HepG2 (cell line): ENCODE data around the gene DHRS4L2. TPM values are rescaled to one million over a fixed set of nuclear protein-coding genes. Genes with fewer than 3 reads are reported as not detected.
A peak's percentile ranks its signal among the peaks of the same experiment; 100 is the strongest.

Experiments
- AGO1 ChIP-seq: fragments of 200-400 bp; formaldehyde crosslinking; IDR thresholded peaks from 2 replicates; pipeline ENCODE4 v1.6.1; 2017; ENCODE audit warnings: mild to moderate bottlenecking, low read depth, low read length, moderate library complexity; ENCODE audit not compliant: poor library complexity, severe bottlenecking
- CENPX ChIP-seq: sonication (generic); formaldehyde crosslinking; IDR thresholded peaks from 2 replicates; pipeline ENCODE4 v1.9.0; 2021; ENCODE audit warnings: mild to moderate bottlenecking, missing genetic modification reagents, moderate library complexity
- NFYB ChIP-seq: sonication (generic); formaldehyde crosslinking; IDR thresholded peaks from 2 replicates; pipeline ENCODE4 v1.4.0; 2020; ENCODE audit warnings: missing genetic modification reagents
- PPARG ChIP-seq: conservative IDR thresholded peaks from 2 replicates; pipeline ENCODE4 v1.6.1; 2016; ENCODE audit warnings: missing biosample characterization, missing genetic modification reagents
- RFX1 ChIP-seq: fragments of 450-650 bp; IDR thresholded peaks from 2 replicates; pipeline ENCODE4 v1.6.1; 2017
- SMAD3 ChIP-seq: sonication (generic); formaldehyde crosslinking; IDR thresholded peaks from 2 replicates; pipeline ENCODE4 v1.4.0; 2020; ENCODE audit warnings: missing genetic modification reagents
- SUZ12 ChIP-seq: fragments of 150-350 bp; IDR thresholded peaks from 2 replicates; pipeline ENCODE4 v1.6.1; 2014; ENCODE audit warnings: low read depth, low read length
- ZBTB42 ChIP-seq: sonication (generic); formaldehyde crosslinking; IDR thresholded peaks from 2 replicates; pipeline ENCODE4 v1.5.0; 2020; ENCODE audit warnings: mild to moderate bottlenecking, missing genetic modification reagents
- ZBTB7A ChIP-seq: sonication (generic); formaldehyde crosslinking; IDR thresholded peaks from 2 replicates; pipeline ENCODE4 v1.8.0; 2022; ENCODE audit warnings: mild to moderate bottlenecking, missing genetic modification reagents
- ZNF143 ChIP-seq: sonication (generic); formaldehyde crosslinking; IDR thresholded peaks from 2 replicates; pipeline ENCODE4 v1.4.0; 2020; ENCODE audit warnings: missing genetic modification reagents
- ZNF282 ChIP-seq: fragments of 450-650 bp; IDR thresholded peaks from 2 replicates; pipeline ENCODE4 v1.6.1; 2018; ENCODE audit not compliant: partially characterized antibody
- ZNF354B ChIP-seq: sonication (generic); formaldehyde crosslinking; IDR thresholded peaks from 2 replicates; pipeline ENCODE4 v1.8.0; 2022; ENCODE audit warnings: mild to moderate bottlenecking, missing genetic modification reagents
- ZNF615 ChIP-seq: sonication (generic); formaldehyde crosslinking; IDR thresholded peaks from 2 replicates; pipeline ENCODE4 v1.5.0; 2020; ENCODE audit warnings: mild to moderate bottlenecking, missing genetic modification reagents, borderline replicate concordance
- ZNF724P ChIP-seq: sonication (generic); formaldehyde crosslinking; IDR thresholded peaks from 2 replicates; pipeline ENCODE4 v1.8.0; 2022; ENCODE audit warnings: missing genetic modification reagents, borderline replicate concordance
- polyA plus RNA-seq, 8 experiments: library from polyadenylated mRNA; depleted of rRNA in 3 of 8; stranded (reverse) in 7 of 8; unstranded in 1 of 8; fragments of >200 nt; fragmentation: Illumina TruSeq in 4 of 8; extraction: Trizol in 4 of 8; gene quantifications; 2 replicates each; pipeline versions ENCODE4 v1.2.1 to v1.2.3, GENCODE V29; 2011 to 2016; ENCODE audit warnings: low read depth in 4 of 8, missing spikeins in 1 of 8, mixed read lengths in 1 of 8; ENCODE audit not compliant: insufficient read depth in 1 of 8
- total RNA-seq, 5 experiments: library from RNA; depleted of rRNA; stranded (reverse); fragments of >200 nt; fragmentation: Illumina TruSeq; extraction: Trizol; gene quantifications; 2 replicates each; pipeline ENCODE4 v1.2.3, GENCODE V29; 2016; ENCODE audit warnings: low read depth in 1 of 5
- TF ChIP-seq, protein P1 (sequence below): sonication (generic); formaldehyde crosslinking; IDR thresholded peaks from 2 replicates; pipeline ENCODE4 v1.4.0; 2020; ENCODE audit warnings: missing genetic modification reagents, borderline replicate concordance
- TF ChIP-seq, protein P2 (sequence below): sonication (generic); formaldehyde crosslinking; IDR thresholded peaks from 2 replicates; pipeline ENCODE4 v1.4.0; 2020; ENCODE audit warnings: mild to moderate bottlenecking, missing genetic modification reagents
- TF ChIP-seq, protein P3 (sequence below): IDR thresholded peaks from 2 replicates; pipeline ENCODE4 v1.6.1; 2016; ENCODE audit warnings: low read depth
- TF ChIP-seq, protein P4 (sequence below): sonication (generic); formaldehyde crosslinking; conservative IDR thresholded peaks from 2 replicates; pipeline ENCODE4 v1.4.0; 2020; ENCODE audit warnings: missing genetic modification reagents
- TF ChIP-seq, protein P5 (sequence below): sonication (generic); formaldehyde crosslinking; conservative IDR thresholded peaks from 2 replicates; pipeline ENCODE4 v1.4.0; 2020; ENCODE audit warnings: mild to moderate bottlenecking, missing genetic modification reagents, moderate library complexity

Gene DHRS4L2
- total and polyA plus RNA-seq, 2 of the 13 experiments (the other 11 are each of a cell fraction or from before 2014, with no cell fraction given), result 24.7 to 38.2 TPM

DNA sequence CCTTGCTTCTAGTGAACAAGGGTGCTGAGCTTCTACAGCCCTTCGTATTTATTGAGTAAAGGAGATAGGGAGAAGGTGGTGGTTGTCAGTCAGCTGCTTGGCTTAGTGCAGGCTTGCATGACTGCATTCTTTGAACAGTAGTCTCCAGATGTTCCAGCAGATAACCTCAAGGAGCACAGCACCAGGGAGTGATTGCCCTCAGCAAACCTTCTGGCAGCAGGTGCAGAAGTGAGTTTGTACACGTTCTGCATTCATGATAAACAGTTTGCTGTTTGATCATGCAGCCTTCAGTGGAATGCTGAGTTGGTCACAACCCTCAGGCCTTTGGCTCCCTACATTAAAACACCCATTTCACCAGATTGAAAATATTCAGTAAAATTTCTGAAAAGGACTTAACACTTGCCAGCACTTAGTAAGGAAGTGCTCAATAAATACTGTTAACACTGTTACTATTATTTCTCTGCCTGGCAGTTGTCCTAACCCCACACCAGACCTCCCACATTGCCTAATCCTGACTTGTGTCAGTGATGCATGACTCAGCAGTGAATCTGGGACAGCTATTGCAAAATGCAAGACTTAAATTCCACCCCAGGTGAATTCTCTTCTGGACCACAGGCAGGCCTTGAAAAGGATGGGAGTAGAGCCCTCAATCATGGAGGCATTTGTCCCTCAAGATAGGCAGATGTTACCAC, 44.1 kb downstream of the DHRS4L2 start (continued):
- no peak for TF ChIP-seq ZBTB42
- TF ChIP-seq ZBTB7A, result no peak
- no peak for TF ChIP-seq ZNF724P
- TF ChIP-seq CENPX (CRISPR knock-in tag), result no peak
- TF ChIP-seq, protein P1, sequence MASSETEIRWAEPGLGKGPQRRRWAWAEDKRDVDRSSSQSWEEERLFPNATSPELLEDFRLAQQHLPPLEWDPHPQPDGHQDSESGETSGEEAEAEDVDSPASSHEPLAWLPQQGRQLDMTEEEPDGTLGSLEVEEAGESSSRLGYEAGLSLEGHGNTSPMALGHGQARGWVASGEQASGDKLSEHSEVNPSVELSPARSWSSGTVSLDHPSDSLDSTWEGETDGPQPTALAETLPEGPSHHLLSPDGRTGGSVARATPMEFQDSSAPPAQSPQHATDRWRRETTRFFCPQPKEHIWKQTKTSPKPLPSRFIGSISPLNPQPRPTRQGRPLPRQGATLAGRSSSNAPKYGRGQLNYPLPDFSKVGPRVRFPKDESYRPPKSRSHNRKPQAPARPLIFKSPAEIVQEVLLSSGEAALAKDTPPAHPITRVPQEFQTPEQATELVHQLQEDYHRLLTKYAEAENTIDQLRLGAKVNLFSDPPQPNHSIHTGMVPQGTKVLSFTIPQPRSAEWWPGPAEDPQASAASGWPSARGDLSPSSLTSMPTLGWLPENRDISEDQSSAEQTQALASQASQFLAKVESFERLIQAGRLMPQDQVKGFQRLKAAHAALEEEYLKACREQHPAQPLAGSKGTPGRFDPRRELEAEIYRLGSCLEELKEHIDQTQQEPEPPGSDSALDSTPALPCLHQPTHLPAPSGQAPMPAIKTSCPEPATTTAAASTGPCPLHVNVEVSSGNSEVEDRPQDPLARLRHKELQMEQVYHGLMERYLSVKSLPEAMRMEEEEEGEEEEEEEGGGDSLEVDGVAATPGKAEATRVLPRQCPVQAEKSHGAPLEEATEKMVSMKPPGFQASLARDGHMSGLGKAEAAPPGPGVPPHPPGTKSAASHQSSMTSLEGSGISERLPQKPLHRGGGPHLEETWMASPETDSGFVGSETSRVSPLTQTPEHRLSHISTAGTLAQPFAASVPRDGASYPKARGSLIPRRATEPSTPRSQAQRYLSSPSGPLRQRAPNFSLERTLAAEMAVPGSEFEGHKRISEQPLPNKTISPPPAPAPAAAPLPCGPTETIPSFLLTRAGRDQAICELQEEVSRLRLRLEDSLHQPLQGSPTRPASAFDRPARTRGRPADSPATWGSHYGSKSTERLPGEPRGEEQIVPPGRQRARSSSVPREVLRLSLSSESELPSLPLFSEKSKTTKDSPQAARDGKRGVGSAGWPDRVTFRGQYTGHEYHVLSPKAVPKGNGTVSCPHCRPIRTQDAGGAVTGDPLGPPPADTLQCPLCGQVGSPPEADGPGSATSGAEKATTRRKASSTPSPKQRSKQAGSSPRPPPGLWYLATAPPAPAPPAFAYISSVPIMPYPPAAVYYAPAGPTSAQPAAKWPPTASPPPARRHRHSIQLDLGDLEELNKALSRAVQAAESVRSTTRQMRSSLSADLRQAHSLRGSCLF (CRISPR knock-in tag), result no peak
- no peak for TF ChIP-seq SUZ12
- TF ChIP-seq, protein P2, sequence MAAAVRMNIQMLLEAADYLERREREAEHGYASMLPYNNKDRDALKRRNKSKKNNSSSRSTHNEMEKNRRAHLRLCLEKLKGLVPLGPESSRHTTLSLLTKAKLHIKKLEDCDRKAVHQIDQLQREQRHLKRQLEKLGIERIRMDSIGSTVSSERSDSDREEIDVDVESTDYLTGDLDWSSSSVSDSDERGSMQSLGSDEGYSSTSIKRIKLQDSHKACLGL (CRISPR knock-in tag), result no peak
- TF ChIP-seq, protein P3, sequence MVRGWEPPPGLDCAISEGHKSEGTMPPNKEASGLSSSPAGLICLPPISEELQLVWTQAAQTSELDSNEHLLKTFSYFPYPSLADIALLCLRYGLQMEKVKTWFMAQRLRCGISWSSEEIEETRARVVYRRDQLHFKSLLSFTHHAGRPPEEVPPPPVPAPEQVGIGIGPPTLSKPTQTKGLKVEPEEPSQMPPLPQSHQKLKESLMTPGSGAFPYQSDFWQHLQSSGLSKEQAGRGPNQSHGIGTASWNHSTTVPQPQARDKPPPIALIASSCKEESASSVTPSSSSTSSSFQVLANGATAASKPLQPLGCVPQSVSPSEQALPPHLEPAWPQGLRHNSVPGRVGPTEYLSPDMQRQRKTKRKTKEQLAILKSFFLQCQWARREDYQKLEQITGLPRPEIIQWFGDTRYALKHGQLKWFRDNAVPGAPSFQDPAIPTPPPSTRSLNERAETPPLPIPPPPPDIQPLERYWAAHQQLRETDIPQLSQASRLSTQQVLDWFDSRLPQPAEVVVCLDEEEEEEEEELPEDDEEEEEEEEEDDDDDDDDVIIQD (CRISPR knock-in tag), result peak; percentile 68; the same call in 1 of the 2 replicates
- TF ChIP-seq ZNF354B (CRISPR knock-in tag), result no peak
- TF ChIP-seq RFX1, result no peak
- TF ChIP-seq, protein P4, sequence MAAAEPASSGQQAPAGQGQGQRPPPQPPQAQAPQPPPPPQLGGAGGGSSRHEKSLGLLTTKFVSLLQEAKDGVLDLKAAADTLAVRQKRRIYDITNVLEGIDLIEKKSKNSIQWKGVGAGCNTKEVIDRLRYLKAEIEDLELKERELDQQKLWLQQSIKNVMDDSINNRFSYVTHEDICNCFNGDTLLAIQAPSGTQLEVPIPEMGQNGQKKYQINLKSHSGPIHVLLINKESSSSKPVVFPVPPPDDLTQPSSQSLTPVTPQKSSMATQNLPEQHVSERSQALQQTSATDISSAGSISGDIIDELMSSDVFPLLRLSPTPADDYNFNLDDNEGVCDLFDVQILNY (CRISPR knock-in tag), result no peak
- no peak for TF ChIP-seq AGO1
- TF ChIP-seq SMAD3, result peak; percentile 58; the same call in 1 of the 2 replicates
- 0 out of 2 replicates have a peak, but pooled peaks have one; percentile 18 for TF ChIP-seq PPARG
- no peak for TF ChIP-seq NFYB (CRISPR knock-in tag)
- TF ChIP-seq ZNF615 (CRISPR knock-in tag), result no peak
- TF ChIP-seq, protein P5, sequence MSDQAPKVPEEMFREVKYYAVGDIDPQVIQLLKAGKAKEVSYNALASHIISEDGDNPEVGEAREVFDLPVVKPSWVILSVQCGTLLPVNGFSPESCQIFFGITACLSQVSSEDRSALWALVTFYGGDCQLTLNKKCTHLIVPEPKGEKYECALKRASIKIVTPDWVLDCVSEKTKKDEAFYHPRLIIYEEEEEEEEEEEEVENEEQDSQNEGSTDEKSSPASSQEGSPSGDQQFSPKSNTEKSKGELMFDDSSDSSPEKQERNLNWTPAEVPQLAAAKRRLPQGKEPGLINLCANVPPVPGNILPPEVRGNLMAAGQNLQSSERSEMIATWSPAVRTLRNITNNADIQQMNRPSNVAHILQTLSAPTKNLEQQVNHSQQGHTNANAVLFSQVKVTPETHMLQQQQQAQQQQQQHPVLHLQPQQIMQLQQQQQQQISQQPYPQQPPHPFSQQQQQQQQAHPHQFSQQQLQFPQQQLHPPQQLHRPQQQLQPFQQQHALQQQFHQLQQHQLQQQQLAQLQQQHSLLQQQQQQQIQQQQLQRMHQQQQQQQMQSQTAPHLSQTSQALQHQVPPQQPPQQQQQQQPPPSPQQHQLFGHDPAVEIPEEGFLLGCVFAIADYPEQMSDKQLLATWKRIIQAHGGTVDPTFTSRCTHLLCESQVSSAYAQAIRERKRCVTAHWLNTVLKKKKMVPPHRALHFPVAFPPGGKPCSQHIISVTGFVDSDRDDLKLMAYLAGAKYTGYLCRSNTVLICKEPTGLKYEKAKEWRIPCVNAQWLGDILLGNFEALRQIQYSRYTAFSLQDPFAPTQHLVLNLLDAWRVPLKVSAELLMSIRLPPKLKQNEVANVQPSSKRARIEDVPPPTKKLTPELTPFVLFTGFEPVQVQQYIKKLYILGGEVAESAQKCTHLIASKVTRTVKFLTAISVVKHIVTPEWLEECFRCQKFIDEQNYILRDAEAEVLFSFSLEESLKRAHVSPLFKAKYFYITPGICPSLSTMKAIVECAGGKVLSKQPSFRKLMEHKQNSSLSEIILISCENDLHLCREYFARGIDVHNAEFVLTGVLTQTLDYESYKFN (CRISPR knock-in tag), result peak; percentile 55
- no peak for TF ChIP-seq ZNF282
- no peak for TF ChIP-seq ZNF143 (CRISPR knock-in tag)
